Brain microvascular endothelial cell (primary cell): ENCODE measurements around the gene WDFY3.

Experiments
- DNase-seq: peaks from one replicate; pipeline ENCODE4 v3.0.0-alpha.2; 2020
- H3K27ac ChIP-seq: fragments of 250-450 bp; sonication (Bioruptor Pico); 2 replicates; pipeline ENCODE4 v1.5.1; 2020; ENCODE audit warnings: mild to moderate bottlenecking, moderate library complexity
- H3K27me3 ChIP-seq: fragments of 250-450 bp; sonication (Bioruptor Pico); replicated peaks from 2 replicates; pipeline ENCODE4 v1.5.1; 2020; ENCODE audit warnings: mild to moderate bottlenecking
- H3K36me3 ChIP-seq: fragments of 250-450 bp; sonication (Bioruptor Pico); replicated peaks from 2 replicates; pipeline ENCODE4 v1.5.1; 2020; ENCODE audit warnings: mild to moderate bottlenecking
- H3K4me3 ChIP-seq: 2 replicates; pipeline ENCODE4 v1.5.1; 2011; ENCODE audit warnings: low read depth, mild to moderate bottlenecking, control low read depth, low read length, moderate library complexity
- CTCF ChIP-seq: IDR thresholded peaks from 2 replicates; pipeline ENCODE4 v1.5.1; 2011; ENCODE audit warnings: low read depth, mild to moderate bottlenecking, moderate library complexity, low read length, control low read depth, inconsistent platforms; ENCODE audit errors: missing control alignments
- in situ Hi-C: cut with HindIII; loops from 2 replicates; pipeline ENCODE4 v1.10.0; 2017; ENCODE audit warnings: low sequenced_read_pairs, low pct_ligation_motif_present

Gene WDFY3

GRCh38 chr4:84914686-84915395 is 51.6 kb downstream of the WDFY3 start:
- H3K4me3 ChIP-seq, result no peak overlapping the region
- no peak overlapping the region for H3K27ac ChIP-seq
- no peak for TF ChIP-seq CTCF
- no peaks in the 10 kb centered on the region for H3K36me3 ChIP-seq
- DNase-seq, result no peak
- no peaks in the 10 kb centered on the region for H3K27me3 ChIP-seq
- in situ Hi-C loops, result no loop called here

GRCh38 chr4:84913176-84913575 is 53.3 kb downstream of the WDFY3 start:
- H3K36me3 ChIP-seq, result no peaks in the 10 kb centered on the region
- in situ Hi-C loops, result no loop called here
- H3K4me3 ChIP-seq, result no peak overlapping the region
- no peak for TF ChIP-seq CTCF
- DNase-seq, result no peak
- no peak overlapping the region for H3K27ac ChIP-seq
- no peaks in the 10 kb centered on the region for H3K27me3 ChIP-seq

- DNase-seq, result no peak
Observed at GRCh38 chr4:84912741-84913140, 53.7 kb downstream of the WDFY3 start.

GRCh38 chr4:84908876-84909275 is 57.6 kb downstream of the WDFY3 start:
- no peak overlapping the region for H3K27ac ChIP-seq
- no peak for TF ChIP-seq CTCF
- H3K36me3 ChIP-seq, result no peaks in the 10 kb centered on the region
- H3K27me3 ChIP-seq, result no peaks in the 10 kb centered on the region
- in situ Hi-C loops, result no loop called here
- DNase-seq, result no peak
- H3K4me3 ChIP-seq, result no peak overlapping the region

More at GRCh38 chr4:84912741-84913140, 53.7 kb downstream of the WDFY3 start:
- in situ Hi-C loops, result no loop called here
- H3K36me3 ChIP-seq, result no peaks in the 10 kb centered on the region
- H3K27me3 ChIP-seq, result no peaks in the 10 kb centered on the region
- TF ChIP-seq CTCF, result no peak
- no peak overlapping the region for H3K27ac ChIP-seq
- H3K4me3 ChIP-seq, result no peak overlapping the region

GRCh38 chr4:84907145-84907544 is 59.3 kb downstream of the WDFY3 start:
- no peak for DNase-seq
- in situ Hi-C loops, result no loop called here
- Histone ChIP-seq H3K27me3 (no peaks in the 10 kb centered on the region), H3K27ac (no peak overlapping the region), H3K36me3 (no peaks in the 10 kb centered on the region), H3K4me3 (no peak overlapping the region)
- TF ChIP-seq CTCF, result no peak

GRCh38 chr4:84905646-84906045 is 60.8 kb downstream of the WDFY3 start:
- TF ChIP-seq CTCF, result no peak
- DNase-seq, result no peak
- in situ Hi-C loops, result no loop called here
- Histone ChIP-seq H3K36me3 (no peaks in the 10 kb centered on the region), H3K27ac (no peak overlapping the region), H3K27me3 (no peaks in the 10 kb centered on the region), H3K4me3 (no peak overlapping the region)
